Spleen (tissue), 7 donors: ENCODE data around the gene SMIM12.

Source experiments
- POLR2A ChIP-seq, 3 donors: fragments of 450-650 bp; IDR thresholded peaks; one replicate each; pipeline ENCODE4 v1.5.1; 2017; ENCODE audit warnings: antibody characterized with exemption in 3 of 3, mild to moderate bottlenecking in 1 of 3
- TF ChIP-seq, protein P1 (sequence below), 11 experiments: fragments of 200-600 bp in 7 of 11; fragments of 450-650 bp in 4 of 11; sonication (generic) in 4 of 11; IDR thresholded peaks in 8 of 11; conservative IDR thresholded peaks in 3 of 11; 1 replicate in 7 of 11; 2 replicates in 4 of 11; pipeline versions ENCODE4 v1.4.0 to v1.8.0; 2016 to 2021; ENCODE audit warnings: antibody characterized with exemption in 11 of 11, inconsistent platforms in 4 of 11, mild to moderate bottlenecking in 1 of 11
- donor health status: DM: no; HTN: no; CAD: no; lungs with moderate emphysema.
- donor health status: DM: no; HTN: no; CAD: no.
- donor health status: DM: no; HTN: no; CAD: no.

- no peak for TF ChIP-seq POLR2A (IDR thresholded peaks at IDR 0.05)
- TF ChIP-seq, protein P1, sequence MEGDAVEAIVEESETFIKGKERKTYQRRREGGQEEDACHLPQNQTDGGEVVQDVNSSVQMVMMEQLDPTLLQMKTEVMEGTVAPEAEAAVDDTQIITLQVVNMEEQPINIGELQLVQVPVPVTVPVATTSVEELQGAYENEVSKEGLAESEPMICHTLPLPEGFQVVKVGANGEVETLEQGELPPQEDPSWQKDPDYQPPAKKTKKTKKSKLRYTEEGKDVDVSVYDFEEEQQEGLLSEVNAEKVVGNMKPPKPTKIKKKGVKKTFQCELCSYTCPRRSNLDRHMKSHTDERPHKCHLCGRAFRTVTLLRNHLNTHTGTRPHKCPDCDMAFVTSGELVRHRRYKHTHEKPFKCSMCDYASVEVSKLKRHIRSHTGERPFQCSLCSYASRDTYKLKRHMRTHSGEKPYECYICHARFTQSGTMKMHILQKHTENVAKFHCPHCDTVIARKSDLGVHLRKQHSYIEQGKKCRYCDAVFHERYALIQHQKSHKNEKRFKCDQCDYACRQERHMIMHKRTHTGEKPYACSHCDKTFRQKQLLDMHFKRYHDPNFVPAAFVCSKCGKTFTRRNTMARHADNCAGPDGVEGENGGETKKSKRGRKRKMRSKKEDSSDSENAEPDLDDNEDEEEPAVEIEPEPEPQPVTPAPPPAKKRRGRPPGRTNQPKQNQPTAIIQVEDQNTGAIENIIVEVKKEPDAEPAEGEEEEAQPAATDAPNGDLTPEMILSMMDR (IDR thresholded peaks at IDR 0.05 in 8 of 11, conservative IDR thresholded peaks at IDR 0.05 in 3 of 11): no peak
These were observed 30.2 kb upstream of the SMIM12 start for GRCh38 chr1:34889705-34890104.
